Lower lobe of right lung (tissue), 2 donors: Measurements from ENCODE around the gene RSPH9. TPM values are rescaled to one million over a fixed set of nuclear protein-coding genes. Genes with fewer than 3 reads are reported as not detected.

ENCODE experiments used
- ATAC-seq, 2 donors: fragments of 200-7000 bp; cut with Tn5 transposase; one replicate each; pipeline ENCODE4 v1.9.1; 2020 to 2022; ENCODE audit warnings: mild to moderate bottlenecking in 2 of 2, moderate library complexity in 2 of 2
- DNase-seq: peaks from one replicate; pipeline ENCODE4 v3.0.0-alpha.2; 2020
- H3K27ac ChIP-seq: fragments of 200-600 bp; one replicate; pipeline ENCODE4 v1.8.0; 2022
- H3K27me3 ChIP-seq: fragments of 200-600 bp; one replicate; pipeline ENCODE4 v1.8.0; 2022; ENCODE audit warnings: low read depth
- H3K36me3 ChIP-seq: fragments of 200-600 bp; one replicate; pipeline ENCODE4 v1.8.0; 2022; ENCODE audit warnings: mild to moderate bottlenecking
- H3K4me1 ChIP-seq: fragments of 200-600 bp; one replicate; pipeline ENCODE4 v1.8.0; 2022
- H3K4me3 ChIP-seq: fragments of 200-600 bp; one replicate; pipeline ENCODE4 v1.8.0; 2022; ENCODE audit warnings: mild to moderate bottlenecking
- H3K9me3 ChIP-seq: fragments of 200-600 bp; one replicate; pipeline ENCODE4 v1.8.0; 2022
- intact Hi-C: fragments of 100-400 bp; cut with DNase I; formaldehyde crosslinking; loops from one replicate; pipeline ENCODE4 v1.11.0; 2022
- total RNA-seq: library from RNA; stranded (reverse); fragmentation: NEBNext Ultra II Directional; extraction: Animal tissue kit (Norgen Biotek cat#: 25700); gene quantifications from one replicate; pipeline ENCODE4 v1.2.1, GENCODE V29; 2021
- TF ChIP-seq, protein P1 (sequence below): fragments of 200-600 bp; IDR thresholded peaks from one replicate; pipeline ENCODE4 v1.8.0; 2022; ENCODE audit warnings: antibody characterized with exemption, mild to moderate bottlenecking
- donor health status: DM: no; HTN: yes; CAD: no; lungs with severe emphysema.

RSPH9 gene
- total RNA-seq, 1 donor from 2014 or later: 2.6 TPM

DNA sequence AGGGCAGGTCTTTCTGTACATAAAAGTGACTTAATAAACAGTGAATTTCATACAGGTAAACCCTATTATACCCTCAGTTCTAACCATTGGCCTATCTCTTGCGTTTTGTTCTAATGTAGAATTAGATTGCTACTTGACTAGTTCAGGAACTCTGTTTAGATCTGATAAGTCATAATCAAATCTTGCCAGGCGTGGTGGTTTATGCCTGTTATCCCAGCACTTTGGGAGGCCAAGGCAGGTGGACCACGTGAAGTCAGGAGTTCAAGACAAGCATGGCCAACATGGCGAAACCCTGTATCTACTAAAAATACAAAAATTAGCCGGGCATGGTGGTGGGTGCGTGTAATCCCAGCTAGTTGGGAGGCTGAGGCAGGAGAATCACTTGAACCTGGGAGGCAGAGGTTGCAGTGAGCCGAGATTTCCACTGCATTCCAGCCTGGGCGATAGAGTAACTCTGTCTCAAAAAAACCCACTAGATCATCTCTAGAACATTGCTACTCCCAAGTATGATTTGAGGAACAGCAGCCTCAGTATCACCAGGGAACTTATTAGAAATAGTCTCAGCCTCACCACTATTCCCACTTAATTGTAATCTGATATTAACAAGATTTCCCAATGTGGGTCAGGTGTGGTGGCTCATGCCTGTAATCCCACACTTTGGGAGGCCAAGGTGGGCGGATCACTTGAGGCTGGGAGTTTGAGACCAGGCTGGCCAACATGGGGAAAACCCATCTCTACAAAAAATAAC is 27.9 kb upstream of the RSPH9 start:
- no peak for DNase-seq
- intact Hi-C loops: no loop called here

DNA sequence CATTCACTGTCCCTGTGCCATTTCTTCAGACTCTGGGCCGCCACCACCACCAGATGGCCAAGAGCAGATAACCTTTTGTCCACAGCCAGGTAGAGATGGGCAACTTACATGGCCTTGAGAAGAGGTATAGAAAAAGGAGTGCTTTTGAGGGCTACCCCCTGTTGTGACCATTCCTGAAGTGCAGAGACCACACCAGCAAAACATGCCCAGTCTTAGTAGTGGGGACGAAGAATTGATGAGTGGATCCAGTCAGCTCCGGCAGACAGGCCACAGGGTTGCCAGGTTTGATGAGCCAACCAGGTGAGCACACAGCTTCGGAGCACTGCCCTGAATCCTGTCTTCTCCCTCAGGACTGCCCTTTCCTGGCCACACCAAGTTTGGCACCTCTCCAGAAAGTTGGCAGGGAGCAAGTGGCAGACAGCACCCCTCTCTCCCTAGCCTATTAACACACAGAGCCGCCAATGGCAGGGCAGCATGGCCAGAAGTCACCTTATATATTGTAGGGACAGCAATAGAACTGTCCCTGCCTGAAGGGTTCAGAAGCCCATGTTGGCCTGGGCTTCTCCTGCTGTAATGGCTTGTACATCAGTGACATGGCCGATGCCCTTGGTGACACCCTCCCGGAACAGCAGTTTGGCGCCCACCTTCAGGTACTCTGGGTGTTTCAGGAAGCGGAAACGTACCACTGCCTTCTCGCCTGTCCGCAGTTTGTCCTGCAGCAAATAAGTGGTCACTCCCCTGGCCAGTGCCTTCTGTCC is 23.6 kb upstream of the RSPH9 start:
- intact Hi-C loops: no loop called here
- no peaks in the 10 kb centered on the region for H3K27me3 ChIP-seq
- H3K9me3 ChIP-seq: no peaks in the 10 kb centered on the region
- no peak overlapping the region for H3K4me3 ChIP-seq
- no peak overlapping the region for H3K27ac ChIP-seq
- H3K36me3 ChIP-seq: peaks cover 85% of the 10 kb centered on the region
- H3K4me1 ChIP-seq: peaks cover 14% of the 10 kb centered on the region
- DNase-seq: no peak
- ATAC-seq: no peak
- TF ChIP-seq, protein P1, sequence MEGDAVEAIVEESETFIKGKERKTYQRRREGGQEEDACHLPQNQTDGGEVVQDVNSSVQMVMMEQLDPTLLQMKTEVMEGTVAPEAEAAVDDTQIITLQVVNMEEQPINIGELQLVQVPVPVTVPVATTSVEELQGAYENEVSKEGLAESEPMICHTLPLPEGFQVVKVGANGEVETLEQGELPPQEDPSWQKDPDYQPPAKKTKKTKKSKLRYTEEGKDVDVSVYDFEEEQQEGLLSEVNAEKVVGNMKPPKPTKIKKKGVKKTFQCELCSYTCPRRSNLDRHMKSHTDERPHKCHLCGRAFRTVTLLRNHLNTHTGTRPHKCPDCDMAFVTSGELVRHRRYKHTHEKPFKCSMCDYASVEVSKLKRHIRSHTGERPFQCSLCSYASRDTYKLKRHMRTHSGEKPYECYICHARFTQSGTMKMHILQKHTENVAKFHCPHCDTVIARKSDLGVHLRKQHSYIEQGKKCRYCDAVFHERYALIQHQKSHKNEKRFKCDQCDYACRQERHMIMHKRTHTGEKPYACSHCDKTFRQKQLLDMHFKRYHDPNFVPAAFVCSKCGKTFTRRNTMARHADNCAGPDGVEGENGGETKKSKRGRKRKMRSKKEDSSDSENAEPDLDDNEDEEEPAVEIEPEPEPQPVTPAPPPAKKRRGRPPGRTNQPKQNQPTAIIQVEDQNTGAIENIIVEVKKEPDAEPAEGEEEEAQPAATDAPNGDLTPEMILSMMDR: no peak

More for the DNA sequence above, 27.9 kb upstream of the RSPH9 start:
- Histone ChIP-seq H3K4me1 (peaks cover 10% of the 10 kb centered on the region), H3K4me3 (no peak overlapping the region), H3K27ac (no peak overlapping the region), H3K36me3 (peaks cover 76% of the 10 kb centered on the region), H3K27me3 (no peaks in the 10 kb centered on the region), H3K9me3 (no peaks in the 10 kb centered on the region)
- no peak for ATAC-seq
- TF ChIP-seq, protein P1: no peak

DNA sequence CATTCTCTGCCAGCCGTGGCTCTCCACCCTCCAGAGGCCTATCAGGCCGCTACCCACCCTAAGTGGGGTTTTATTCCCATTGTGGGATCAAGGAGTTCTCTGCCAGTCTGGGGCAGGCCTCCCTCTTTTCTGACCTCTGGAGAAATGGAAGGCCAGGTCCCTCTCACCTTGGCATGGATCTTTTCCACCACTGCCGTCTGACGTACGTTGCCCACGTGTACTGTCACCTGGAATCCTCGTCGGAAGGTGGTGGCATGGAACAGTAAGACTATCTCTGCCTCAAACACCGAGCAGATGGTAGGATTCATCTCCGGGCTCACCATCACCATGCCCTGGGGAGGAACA is 23.0 kb upstream of the RSPH9 start:
- Histone ChIP-seq H3K27ac (no peak overlapping the region), H3K36me3 (peaks cover 81% of the 10 kb centered on the region), H3K27me3 (no peaks in the 10 kb centered on the region), H3K4me1 (peaks cover 20% of the 10 kb centered on the region), H3K4me3 (no peak overlapping the region), H3K9me3 (no peaks in the 10 kb centered on the region)
- intact Hi-C loops: no loop called here
- DNase-seq: no peak
- TF ChIP-seq, protein P1: no peak
- no peak for ATAC-seq

DNA sequence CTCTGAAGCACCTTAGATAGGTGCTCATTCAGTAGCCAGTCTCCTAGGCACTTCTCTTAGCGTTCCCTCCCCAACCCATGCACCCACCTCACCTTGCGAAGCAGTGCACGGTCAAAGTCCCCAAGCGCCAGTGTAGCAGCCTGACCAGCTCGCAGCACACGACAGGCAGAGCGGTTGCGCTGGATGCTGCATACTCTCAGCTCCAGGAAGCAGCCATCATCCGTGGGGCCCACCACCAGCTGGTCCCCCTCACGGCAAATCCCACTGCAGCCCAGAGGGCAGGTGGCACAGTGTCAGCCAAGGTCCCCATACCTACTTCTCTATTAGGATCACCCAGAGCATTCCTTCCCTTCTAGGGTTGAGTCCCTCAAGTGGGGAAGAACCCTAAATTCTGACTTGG is 22.3 kb upstream of the RSPH9 start:
- TF ChIP-seq, protein P1: no peak
- H3K27me3 ChIP-seq: no peaks in the 10 kb centered on the region
- DNase-seq (no peak), ATAC-seq (no peak)
- H3K27ac ChIP-seq: no peak overlapping the region
- H3K4me1 ChIP-seq: peaks cover 27% of the 10 kb centered on the region
- no peaks in the 10 kb centered on the region for H3K9me3 ChIP-seq
- H3K4me3 ChIP-seq: no peak overlapping the region
- peaks cover 79% of the 10 kb centered on the region for H3K36me3 ChIP-seq
- intact Hi-C loops: no loop called here

DNA sequence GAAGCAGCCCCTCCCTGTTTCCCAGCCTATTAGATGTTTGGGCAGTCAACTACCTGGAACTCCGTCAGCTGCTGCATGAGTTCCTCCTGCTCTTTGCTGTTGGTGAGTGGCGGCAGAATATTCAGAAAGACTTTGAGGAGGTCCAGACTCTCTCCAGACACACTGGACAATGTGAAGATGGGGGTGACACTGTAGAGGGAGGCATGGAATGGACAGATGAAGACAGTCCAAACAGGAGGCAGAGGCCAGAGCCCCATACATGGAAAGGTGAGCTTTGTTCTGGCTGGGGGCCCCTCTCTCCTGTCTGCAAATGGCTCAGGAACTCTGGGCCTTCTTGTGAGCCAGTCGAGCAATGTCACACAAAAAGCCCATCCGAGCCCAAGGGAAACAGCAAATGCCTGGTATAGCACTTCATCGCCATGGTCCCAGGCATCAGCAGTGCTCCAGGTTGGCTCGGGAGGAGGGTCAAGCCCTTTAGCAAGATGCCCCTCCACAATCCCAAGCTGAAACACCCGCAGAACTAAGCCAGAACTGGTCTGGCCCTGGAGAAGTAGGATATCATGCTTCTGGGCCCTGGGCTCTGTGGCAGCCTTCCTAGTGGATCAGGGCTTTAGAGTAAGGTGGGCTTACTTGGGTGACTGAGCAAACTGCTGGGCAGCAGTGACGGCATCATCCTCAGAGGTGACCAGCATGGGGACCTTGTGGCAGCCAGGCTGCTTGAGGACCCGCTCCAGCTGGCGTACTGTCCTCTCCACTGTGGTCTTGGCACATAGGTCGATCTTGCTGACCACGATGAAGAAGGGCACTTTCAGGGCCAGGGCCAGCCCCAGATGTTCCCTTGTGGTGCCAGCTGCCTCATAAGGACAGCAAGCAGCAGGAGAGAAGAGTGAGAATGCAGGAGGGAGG is 20.7 kb upstream of the RSPH9 start:
- no peak for DNase-seq
- intact Hi-C loops: no loop called here
- H3K27ac ChIP-seq: no peak overlapping the region
- peaks cover 72% of the 10 kb centered on the region for H3K36me3 ChIP-seq
- TF ChIP-seq, protein P1: no peak
- H3K4me1 ChIP-seq: peaks cover 33% of the 10 kb centered on the region
- no peaks in the 10 kb centered on the region for H3K9me3 ChIP-seq
- no peak for ATAC-seq
- no peaks in the 10 kb centered on the region for H3K27me3 ChIP-seq
- H3K4me3 ChIP-seq: no peak overlapping the region
